NCI-H2196 (cell line): ENCODE measurements around the gene CDYL.
"Not testable (repeated sequence)": the region's sequence is repeated elsewhere in the genome, so short reads cannot be mapped to it uniquely, and the experiment has no call there.

Experiments used
- DNase-seq: peaks from one replicate; lab custom pipeline; 2025; ENCODE audit not compliant: unreplicated experiment; lab: John Stamatoyannopoulos, UW

CDYL gene

GRCh38 chr6:4987432-4987831 is 211.2 kb downstream of the CDYL start:
- DNase-seq, result no peak

- no peak for DNase-seq
Measured at GRCh38 chr6:4994741-4995140, 218.5 kb downstream of the CDYL start.

GRCh38 chr6:4997862-4998261 is 221.7 kb downstream of the CDYL start:
- no peak for DNase-seq

- no peak for DNase-seq
Measured at GRCh38 chr6:4999586-4999985, 223.4 kb downstream of the CDYL start.

GRCh38 chr6:5003604-5004372 is 227.6 kb downstream of the CDYL start, which contains the start of gene RPP40:
Gene RPP40, minus strand, starts transcription at chr6:5004037. Its CDS starts 35 bp downstream, at chr6:5004002.
- peak; percentile 95 for DNase-seq

GRCh38 chr6:5004373-5005037 is 228.3 kb downstream of the CDYL start:
- DNase-seq, result no peak

GRCh38 chr6:5005038-5005433 is 228.8 kb downstream of the CDYL start:
- not testable (repeated sequence) for DNase-seq
